ENCODE results near the gene LBX2. TPM values are rescaled to one million over a fixed set of nuclear protein-coding genes. Genes with fewer than 3 reads are reported as not detected.
"Not testable (repeated sequence)": the region's sequence is repeated elsewhere in the genome, so short reads cannot be mapped to it uniquely, and the experiment has no call there.

Gene LBX2
- total RNA-seq, 1 experiment from 2014 or later: not detected

GRCh38 chr2:74488643-74489481, 10.5 kb downstream of the LBX2 start:
- no peaks in the 10 kb centered on the region for H3K27me3 ChIP-seq (replicated peaks; ENCODE audit: insufficient read depth, low read depth, low read length, poor library complexity)
- peaks cover 27% of the 10 kb centered on the region for H3K36me3 ChIP-seq (ENCODE audit: insufficient read depth, low read length, poor library complexity, severe bottlenecking)
- DNase-seq (ENCODE audit: low spot score): no peak
- no peaks in the 10 kb centered on the region for H3K9me3 ChIP-seq (ENCODE audit: low read depth, low read length, poor library complexity, severe bottlenecking)
- POLR2A ChIA-PET (ENCODE audit: low non-redundant PET): no interaction called here
- no peak overlapping the region for H3K4me3 ChIP-seq (ENCODE audit: low read depth, low read length, poor library complexity, severe bottlenecking)
- intact Hi-C loops (cut with micrococcal nuclease; ENCODE audit: unreplicated experiment): no loop called here
- no peak overlapping the region for H3K27ac ChIP-seq (ENCODE audit: low read depth, low read length, poor library complexity, severe bottlenecking)
- peaks cover 2% of the 10 kb centered on the region for H3K4me1 ChIP-seq (ENCODE audit: insufficient read depth, low read length, poor library complexity, severe bottlenecking)
- BruUV-seq (replicated peaks): no TSS peak
- CTCF ChIA-PET: no interaction called here
- no peak for TF ChIP-seq EZH2 (IDR thresholded peaks at IDR 0.05; ENCODE audit: borderline replicate concordance, low read depth, low read length, poor library complexity, severe bottlenecking)
- no peak for TF ChIP-seq CTCF (conservative IDR thresholded peaks at IDR 0.05; ENCODE audit: low read depth, low read length)

GRCh38 chr2:74486141-74486540, 13.3 kb downstream of the LBX2 start:
- Histone ChIP-seq H3K4me3 (ENCODE audit: low read depth, low read length, poor library complexity, severe bottlenecking) (no peak overlapping the region), H3K9me3 (ENCODE audit: low read depth, low read length, poor library complexity, severe bottlenecking) (no peaks in the 10 kb centered on the region), H3K4me1 (ENCODE audit: insufficient read depth, low read length, poor library complexity, severe bottlenecking) (peaks cover 13% of the 10 kb centered on the region), H3K27ac (ENCODE audit: low read depth, low read length, poor library complexity, severe bottlenecking) (no peak overlapping the region), H3K27me3 (replicated peaks; ENCODE audit: insufficient read depth, low read depth, low read length, poor library complexity) (no peaks in the 10 kb centered on the region), H3K36me3 (ENCODE audit: insufficient read depth, low read length, poor library complexity, severe bottlenecking) (peaks cover 10% of the 10 kb centered on the region)
- POLR2A ChIA-PET (ENCODE audit: low non-redundant PET): no interaction called here
- intact Hi-C loops (cut with micrococcal nuclease; ENCODE audit: unreplicated experiment): no loop called here
- CTCF ChIA-PET: no interaction called here
- no peak for DNase-seq (ENCODE audit: low spot score)
- BruUV-seq (replicated peaks): no TSS peak
- TF ChIP-seq EZH2 (IDR thresholded peaks at IDR 0.05; ENCODE audit: borderline replicate concordance, low read depth, low read length, poor library complexity, severe bottlenecking): no peak
- no peak for TF ChIP-seq CTCF (conservative IDR thresholded peaks at IDR 0.05; ENCODE audit: low read depth, low read length)

GRCh38 chr2:74483675-74484164, 15.7 kb downstream of the LBX2 start:
- H3K27ac ChIP-seq (ENCODE audit: low read depth, low read length, poor library complexity, severe bottlenecking); POLR2A ChIA-PET (ENCODE audit: low non-redundant PET): not testable (repeated sequence)

More at GRCh38 chr2:74483675-74484164, 15.7 kb downstream of the LBX2 start:
- DNase-seq (ENCODE audit: low spot score); BruUV-seq (replicated peaks); H3K9me3 ChIP-seq (ENCODE audit: low read depth, low read length, poor library complexity, severe bottlenecking); H3K27me3 ChIP-seq (replicated peaks; ENCODE audit: insufficient read depth, low read depth, low read length, poor library complexity): not testable (repeated sequence)
- peak overlapping the region; percentile 84 for H3K4me3 ChIP-seq (ENCODE audit: low read depth, low read length, poor library complexity, severe bottlenecking)
- H3K4me1 ChIP-seq (ENCODE audit: insufficient read depth, low read length, poor library complexity, severe bottlenecking): peaks cover 18% of the 10 kb centered on the region
- peaks cover 12% of the 10 kb centered on the region for H3K36me3 ChIP-seq (ENCODE audit: insufficient read depth, low read length, poor library complexity, severe bottlenecking)
- intact Hi-C loops (cut with micrococcal nuclease; ENCODE audit: unreplicated experiment): loop anchor here (1.0 to 2.0 kb wide), 4 partner anchors 28 to 104 kb away; partner anchors contain the start of genes AUP1, HTRA2 and INO80B
- CTCF ChIA-PET: interaction anchor here (0.5 to 1.2 kb wide), 3 partner anchors 24 to 38 kb away, joined by 3 to 5 read pairs (median 4); partner anchors contain the start of genes INO80B and PCGF1
